HepG2 (cell line): ENCODE results near the gene AGR2. TPM values are rescaled to one million over a fixed set of nuclear protein-coding genes. Genes with fewer than 3 reads are reported as not detected.

Source experiments
- ATAC-seq: fragments of 200-7000 bp; cut with Tn5 transposase; 3 replicates; pipeline ENCODE4 v1.9.1; 2020; ENCODE audit warnings: mild to moderate bottlenecking, moderate library complexity
- BruUV-seq: library from RNA; stranded (reverse); fragments of 400-500 nt; replicated peaks from 2 replicates; lab custom pipeline; 2021; lab: Mats Ljungman, UMichigan
- CTCF ChIA-PET: fragments of 300-600 bp; formaldehyde crosslinking; extraction: SDS; loops from one replicate; lab custom pipeline; 2021; ENCODE audit warnings: low total read pairs, inconsistent platforms, low intra/inter-chr PET ratio; lab: Yijun Ruan, JAX
- POLR2A ChIA-PET: fragments of 350-600 bp; sonication (Branson Sonifier 250); formaldehyde crosslinking; loops from one replicate; lab custom pipeline; 2020; ENCODE audit warnings: antibody characterized with exemption, inconsistent platforms; lab: Yijun Ruan, JAX
- DNase-seq: peaks from one replicate; pipeline ENCODE4 v3.0.0-alpha.2; 2015; ENCODE audit warnings: low spot score
- FAIRE-seq: peaks from 3 replicates; lab custom pipeline; 2011; peaks lifted over from hg19 to GRCh38; lab: Jason Lieb, UNC
- H2AFZ ChIP-seq: one replicate; pipeline ENCODE4 v1.6.1; 2011; ENCODE audit warnings: low read length, inconsistent platforms
- H3K27ac ChIP-seq: fragments of 300-600 bp; 3 replicates; pipeline ENCODE4 v1.8.0; 2011; ENCODE audit warnings: mixed run types, mild to moderate bottlenecking, mixed read lengths, low read length, inconsistent platforms; ENCODE audit not compliant: insufficient read depth; ENCODE audit errors: extremely low read length
- H3K27me3 ChIP-seq, 2 experiments: fragments of 200-600 bp in 1 of 2; 2 replicates in 1 of 2; 3 replicates in 1 of 2; pipeline versions ENCODE4 v1.6.0 to v1.8.0; 2011; ENCODE audit warnings: low read length in 2 of 2, mild to moderate bottlenecking in 2 of 2, moderate library complexity in 2 of 2, inconsistent platforms in 1 of 2; ENCODE audit not compliant: insufficient read depth in 2 of 2, control insufficient read depth in 1 of 2
- H3K36me3 ChIP-seq, 2 experiments: fragments of 200-600 bp in 1 of 2; replicated peaks in 1 of 2; 2 replicates in 1 of 2; 3 replicates in 1 of 2; pipeline versions ENCODE4 v1.5.1 to v1.8.0; 2011; ENCODE audit warnings: low read length in 2 of 2, inconsistent platforms in 1 of 2; ENCODE audit not compliant: insufficient read depth in 2 of 2, control insufficient read depth in 1 of 2
- H3K4me1 ChIP-seq: 2 replicates; pipeline ENCODE4 v1.5.1; 2012; ENCODE audit warnings: low read length, inconsistent platforms; ENCODE audit not compliant: insufficient read depth
- H3K4me2 ChIP-seq: 2 replicates; pipeline ENCODE4 v1.6.0; 2011; ENCODE audit warnings: low read depth, low read length, inconsistent platforms
- H3K4me3 ChIP-seq, 3 experiments: fragments of 200-600 bp in 1 of 3; sonication (generic), shearing (Covaris generic) in 1 of 3; replicated peaks in 1 of 3; 2 replicates each; pipeline ENCODE4 v1.5.1; 2011 to 2016; ENCODE audit warnings: low read length in 3 of 3, inconsistent platforms in 2 of 3, low read depth in 2 of 3, mild to moderate bottlenecking in 2 of 3, control low read depth in 1 of 3, mixed read lengths in 1 of 3; ENCODE audit not compliant: insufficient read depth in 1 of 3
- H3K79me2 ChIP-seq: one replicate; pipeline ENCODE4 v1.6.1; 2011; ENCODE audit warnings: low read length, inconsistent platforms; ENCODE audit not compliant: insufficient read depth
- H3K9ac ChIP-seq: 2 replicates; pipeline ENCODE4 v1.6.0; 2011; ENCODE audit warnings: mild to moderate bottlenecking, low read depth, low read length, inconsistent platforms; ENCODE audit not compliant: insufficient read depth
- H3K9me3 ChIP-seq: 2 replicates; pipeline ENCODE4 v1.5.1; 2012; ENCODE audit warnings: mild to moderate bottlenecking, low read length
- H4K20me1 ChIP-seq: 2 replicates; pipeline ENCODE4 v1.6.0; 2011; ENCODE audit warnings: inconsistent platforms, mild to moderate bottlenecking, low read length, moderate library complexity; ENCODE audit not compliant: insufficient read depth
- CBX2 ChIP-seq, 2 experiments: fragments of 200-600 bp in 1 of 2; sonication (generic); formaldehyde crosslinking in 1 of 2; IDR thresholded peaks; 2 replicates each; pipeline versions ENCODE4 v1.7.0 to v1.8.1; 2018 to 2022; ENCODE audit warnings: low read depth in 2 of 2, low read length in 1 of 2, mild to moderate bottlenecking in 1 of 2, missing genetic modification reagents in 1 of 2
- CEBPB ChIP-seq: IDR thresholded peaks from 2 replicates; pipeline ENCODE4 v1.6.1; 2011; ENCODE audit warnings: low read depth, low read length, improper control_type of control experiment, borderline replicate concordance
- CEBPG ChIP-seq: IDR thresholded peaks from 2 replicates; pipeline ENCODE4 v1.6.1; 2016
- DPF2 ChIP-seq: sonication (generic); formaldehyde crosslinking; IDR thresholded peaks from 2 replicates; pipeline ENCODE4 v1.4.0; 2020; ENCODE audit warnings: mild to moderate bottlenecking, low read depth, missing genetic modification reagents, borderline replicate concordance
- ELF4 ChIP-seq: sonication (generic); formaldehyde crosslinking; IDR thresholded peaks from 2 replicates; pipeline ENCODE4 v1.5.0; 2020; ENCODE audit warnings: missing genetic modification reagents, mild to moderate bottlenecking, moderate library complexity, borderline replicate concordance
- FOXA1 ChIP-seq, 2 experiments: fragments of 450-650 bp in 1 of 2; sonication (generic) in 1 of 2; formaldehyde crosslinking in 1 of 2; IDR thresholded peaks; 2 replicates each; pipeline versions ENCODE4 v1.4.0 to v1.6.1; 2016 to 2020; ENCODE audit warnings: missing genetic modification reagents in 1 of 2
- GABPB1 ChIP-seq: IDR thresholded peaks from 2 replicates; pipeline ENCODE4 v1.6.1; 2016; ENCODE audit warnings: mild to moderate bottlenecking, missing genetic modification reagents, moderate library complexity, missing compliant biosample characterization
- HOXA9 ChIP-seq: sonication (generic); formaldehyde crosslinking; IDR thresholded peaks from 2 replicates; pipeline ENCODE4 v1.8.1; 2022; ENCODE audit warnings: missing genetic modification reagents, mild to moderate bottlenecking, moderate library complexity, borderline replicate concordance
- KAT7 ChIP-seq: IDR thresholded peaks from 2 replicates; pipeline ENCODE4 v1.6.1; 2018; ENCODE audit warnings: borderline replicate concordance, missing compliant biosample characterization
- KLF6 ChIP-seq: IDR thresholded peaks from 2 replicates; pipeline ENCODE4 v1.8.0; 2016; ENCODE audit warnings: missing biosample characterization, missing genetic modification reagents
- MBD4 ChIP-seq: IDR thresholded peaks from 2 replicates; pipeline ENCODE4 v1.6.1; 2012; ENCODE audit warnings: low read length, inconsistent platforms, borderline replicate concordance
- NBN ChIP-seq: fragments of 450-650 bp; conservative IDR thresholded peaks from 2 replicates; pipeline ENCODE4 v1.6.1; 2017
- NR1H2 ChIP-seq: sonication (generic); formaldehyde crosslinking; IDR thresholded peaks from 2 replicates; pipeline ENCODE4 v1.8.1; 2022; ENCODE audit warnings: low read depth, missing genetic modification reagents, borderline replicate concordance
- PBX3 ChIP-seq: sonication (generic); formaldehyde crosslinking; IDR thresholded peaks from 2 replicates; pipeline ENCODE4 v1.8.1; 2023; ENCODE audit warnings: missing genetic modification reagents, inconsistent platforms, borderline replicate concordance
- POLR2AphosphoS2 ChIP-seq: IDR thresholded peaks from 2 replicates; pipeline ENCODE4 v1.6.1; 2011; ENCODE audit warnings: low read depth, low read length, improper control_type of control experiment
- SNRNP70 ChIP-seq: fragments of 200-400 bp; formaldehyde crosslinking; IDR thresholded peaks from 2 replicates; pipeline ENCODE4 v1.6.1; 2017; ENCODE audit warnings: mild to moderate bottlenecking, low read depth, low read length, moderate library complexity
- SOX13 ChIP-seq, 3 experiments: fragments of 450-650 bp in 1 of 3; sonication (generic) in 1 of 3; formaldehyde crosslinking in 1 of 3; IDR thresholded peaks in 2 of 3; conservative IDR thresholded peaks in 1 of 3; 2 replicates each; pipeline versions ENCODE4 v1.5.0 to v1.6.1; 2016 to 2020; ENCODE audit warnings: antibody characterized with exemption in 1 of 3, mild to moderate bottlenecking in 1 of 3, missing compliant biosample characterization in 1 of 3, missing genetic modification reagents in 1 of 3, moderate library complexity in 1 of 3
- ZKSCAN8 ChIP-seq: IDR thresholded peaks from 2 replicates; pipeline ENCODE4 v1.6.1; 2016; ENCODE audit warnings: borderline replicate concordance, missing genetic modification reagents, missing compliant biosample characterization
- ZNF501 ChIP-seq: sonication (generic); formaldehyde crosslinking; IDR thresholded peaks from 2 replicates; pipeline ENCODE4 v1.5.1; 2020; ENCODE audit warnings: mild to moderate bottlenecking, moderate library complexity, missing genetic modification reagents
- ZNF510 ChIP-seq: sonication (generic); formaldehyde crosslinking; IDR thresholded peaks from 2 replicates; pipeline ENCODE4 v1.4.0; 2020; ENCODE audit warnings: low read depth, mild to moderate bottlenecking, missing genetic modification reagents
- ZNF780A ChIP-seq: sonication (generic); formaldehyde crosslinking; IDR thresholded peaks from 2 replicates; pipeline ENCODE4 v1.8.0; 2022; ENCODE audit warnings: mild to moderate bottlenecking, missing genetic modification reagents, moderate library complexity
- ZNF883 ChIP-seq: sonication (generic); formaldehyde crosslinking; IDR thresholded peaks from 2 replicates; pipeline ENCODE4 v1.5.1; 2020; ENCODE audit warnings: mild to moderate bottlenecking, missing genetic modification reagents; ENCODE audit errors: not compliant biosample characterization
- WGBS: methylation state at CpG from one replicate; pipeline ENCODE4 v1.1.6; 2017; ENCODE audit warnings: low lambda C conversion rate; 5-methylcytosine and 5-hydroxymethylcytosine counted together
- in situ Hi-C: cut with HindIII; loops from 2 replicates; pipeline ENCODE4 v1.10.0; 2017; ENCODE audit warnings: low pct_unique_long_range_greater_than_20kb; ENCODE audit not compliant: extremely low pct_ligation_motif_present
- intact Hi-C: fragments of 100-400 bp; cut with micrococcal nuclease; formaldehyde crosslinking; loops from one replicate; pipeline ENCODE4 v1.10.0; 2022; ENCODE audit not compliant: unreplicated experiment
- polyA plus RNA-seq, 8 experiments: library from polyadenylated mRNA; depleted of rRNA in 3 of 8; stranded (reverse) in 7 of 8; unstranded in 1 of 8; fragments of >200 nt; fragmentation: Illumina TruSeq in 4 of 8; extraction: Trizol in 4 of 8; gene quantifications; 2 replicates each; pipeline versions ENCODE4 v1.2.1 to v1.2.3, GENCODE V29; 2011 to 2016; ENCODE audit warnings: low read depth in 4 of 8, missing spikeins in 1 of 8, mixed read lengths in 1 of 8; ENCODE audit not compliant: insufficient read depth in 1 of 8
- total RNA-seq, 5 experiments: library from RNA; depleted of rRNA; stranded (reverse); fragments of >200 nt; fragmentation: Illumina TruSeq; extraction: Trizol; gene quantifications; 2 replicates each; pipeline ENCODE4 v1.2.3, GENCODE V29; 2016; ENCODE audit warnings: low read depth in 1 of 5
- TF ChIP-seq, protein P1 (sequence below): IDR thresholded peaks from 2 replicates; pipeline ENCODE4 v1.6.1; 2012; ENCODE audit warnings: low read depth, low read length, improper control_type of control experiment

AGR2 gene
- total and polyA plus RNA-seq, 2 of the 13 experiments (the other 11 are each of a cell fraction or from before 2014, with no cell fraction given) = 1.7 to 2.9 TPM

- ATAC-seq (peak; percentile 86), FAIRE-seq (no peak), DNase-seq (peak; percentile 50)
- Histone ChIP-seq H4K20me1 (no peaks in the 10 kb centered on the region), H3K9me3 (no peaks in the 10 kb centered on the region), H3K4me2 (no peak overlapping the region), H3K27me3 (peaks cover 0 to 9% of the 10 kb centered on the region in 2 experiments; a peak in 1 of 5 replicates), H3K4me3 (no peak overlapping the region), H3K9ac (no peak overlapping the region), H3K79me2 (no peaks in the 10 kb centered on the region), H3K4me1 (peaks cover 10% of the 10 kb centered on the region), H2AFZ (no peak overlapping the region), H3K27ac (no peak overlapping the region), H3K36me3 (no peaks in the 10 kb centered on the region)
- TF ChIP-seq ZNF501 (no peak), HOXA9 (CRISPR knock-in tag) (no peak), CEBPG (no peak), SOX13 (IDR thresholded peaks at IDR 0.05) (no peak), SOX13 (CRISPR knock-in tag; conservative IDR thresholded peaks at IDR 0.05 in 1 of 2, IDR thresholded peaks at IDR 0.05 in 1 of 2) (0 out of 4 replicates have a peak, but pooled peaks of 1 of the 2 experiments have one; percentile 12), NBN (no peak), ELF4 (CRISPR knock-in tag) (no peak), MBD4 (no peak), CEBPB (peak; percentile 24; the same call in 1 of the 2 replicates), ZNF780A (CRISPR knock-in tag) (no peak), POLR2AphosphoS2 (no peak), ZNF510 (CRISPR knock-in tag) (no peak), PBX3 (CRISPR knock-in tag) (no peak), DPF2 (CRISPR knock-in tag) (no peak), KAT7 (no peak), KLF6 (CRISPR knock-in tag) (no peak), CBX2 (IDR thresholded peaks at IDR 0.05; ENCODE audit: low read depth, low read length) (no peak), CBX2 (CRISPR knock-in tag; IDR thresholded peaks at IDR 0.05; ENCODE audit: low read depth) (no peak), SNRNP70 (no peak), ZNF883 (no peak), NR1H2 (CRISPR knock-in tag) (no peak), GABPB1 (CRISPR knock-in tag) (no peak), ZKSCAN8 (CRISPR knock-in tag) (no peak), FOXA1 (IDR thresholded peaks at IDR 0.05) (no peak), FOXA1 (CRISPR knock-in tag; IDR thresholded peaks at IDR 0.05) (no peak)
- TF ChIP-seq, protein P1, sequence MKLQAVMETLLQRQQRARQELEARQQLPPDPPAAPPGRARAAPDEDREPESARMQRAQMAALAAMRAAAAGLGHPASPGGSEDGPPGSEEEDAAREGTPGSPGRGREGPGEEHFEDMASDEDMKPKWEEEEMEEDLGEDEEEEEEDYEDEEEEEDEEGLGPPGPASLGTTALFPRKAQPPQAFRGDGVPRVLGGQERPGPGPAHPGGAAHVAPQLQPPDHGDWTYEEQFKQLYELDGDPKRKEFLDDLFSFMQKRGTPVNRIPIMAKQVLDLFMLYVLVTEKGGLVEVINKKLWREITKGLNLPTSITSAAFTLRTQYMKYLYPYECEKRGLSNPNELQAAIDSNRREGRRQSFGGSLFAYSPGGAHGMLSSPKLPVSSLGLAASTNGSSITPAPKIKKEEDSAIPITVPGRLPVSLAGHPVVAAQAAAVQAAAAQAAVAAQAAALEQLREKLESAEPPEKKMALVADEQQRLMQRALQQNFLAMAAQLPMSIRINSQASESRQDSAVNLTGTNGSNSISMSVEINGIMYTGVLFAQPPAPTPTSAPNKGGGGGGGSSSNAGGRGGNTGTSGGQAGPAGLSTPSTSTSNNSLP = 0 out of 2 replicates have a peak, but pooled peaks have one; percentile 17
- in situ Hi-C loops = no loop called here
- ChIA-PET CTCF (no interaction called here), POLR2A (no interaction called here)
- intact Hi-C loops = no loop called here
- no TSS peak for BruUV-seq
- 13% methylated on average over 6 of the region's 6 CpGs for WGBS
Measured at GRCh38 chr7:16847381-16847860, 42.6 kb upstream of the AGR2 start.
